IMR-90 (cell line): ENCODE data around the gene CDK6.
A peak's percentile ranks its signal among the peaks of the same experiment; 100 is the strongest.

Experiments
- BHLHE40 ChIP-seq: fragments of 150-350 bp; IDR thresholded peaks from 2 replicates; pipeline ENCODE4 v1.6.1; 2016; ENCODE audit warnings: mild to moderate bottlenecking, low read depth, low read length
- CEBPB ChIP-seq: IDR thresholded peaks from 2 replicates; pipeline ENCODE4 v1.6.1; 2012; ENCODE audit warnings: low read depth, low read length, improper control_type of control experiment
- CTCF ChIP-seq: conservative IDR thresholded peaks from 2 replicates; pipeline ENCODE4 v1.5.1; 2012; ENCODE audit warnings: mild to moderate bottlenecking, low read depth, low read length, improper control_type of control experiment
- MAFK ChIP-seq: IDR thresholded peaks from 2 replicates; pipeline ENCODE4 v1.6.1; 2012; ENCODE audit warnings: low read depth, low read length, improper control_type of control experiment
- MXI1 ChIP-seq: IDR thresholded peaks from 2 replicates; pipeline ENCODE4 v1.6.1; 2012; ENCODE audit warnings: low read depth, mild to moderate bottlenecking, low read length, moderate library complexity, borderline replicate concordance
- NFE2L2 ChIP-seq: fragments of 150-350 bp; IDR thresholded peaks from 2 replicates; pipeline ENCODE4 v1.6.1; 2016; ENCODE audit warnings: low read depth, mild to moderate bottlenecking, low read length
- POLR2A ChIP-seq: IDR thresholded peaks from 2 replicates; pipeline ENCODE4 v1.6.1; 2012; ENCODE audit warnings: mild to moderate bottlenecking, low read depth, low read length
- RAD21 ChIP-seq: IDR thresholded peaks from 2 replicates; pipeline ENCODE4 v1.6.1; 2012; ENCODE audit warnings: low read length, improper control_type of control experiment
- RCOR1 ChIP-seq: IDR thresholded peaks from 2 replicates; pipeline ENCODE4 v1.6.1; 2012; ENCODE audit warnings: mild to moderate bottlenecking, low read length, improper control_type of control experiment; ENCODE audit not compliant: insufficient replicate concordance
- RFX5 ChIP-seq: IDR thresholded peaks from 2 replicates; pipeline ENCODE4 v1.8.0; 2012; ENCODE audit warnings: low read depth, mild to moderate bottlenecking, low read length, moderate library complexity
- SMC3 ChIP-seq: fragments of 150-350 bp; IDR thresholded peaks from 2 replicates; pipeline ENCODE4 v1.6.1; 2016; ENCODE audit warnings: low read depth, mild to moderate bottlenecking, antibody characterized with exemption, low read length, moderate library complexity
- USF2 ChIP-seq: fragments of 150-350 bp; IDR thresholded peaks from 2 replicates; pipeline ENCODE4 v1.6.1; 2017; ENCODE audit warnings: mild to moderate bottlenecking, antibody characterized with exemption, low read length, low read depth

GRCh38 chr7:92767437-92767836, 68.9 kb downstream of the CDK6 start:
- TF ChIP-seq CTCF (0 out of 2 replicates have a peak, but pooled peaks have one; percentile 15), MXI1 (no peak), CEBPB (no peak), POLR2A (no peak), RFX5 (no peak), RAD21 (peak; percentile 31; the same call in 1 of the 2 replicates), BHLHE40 (no peak), SMC3 (0 out of 2 replicates have a peak, but pooled peaks have one; percentile 7), RCOR1 (no peak), USF2 (no peak), MAFK (no peak), NFE2L2 (no peak)
